B cell (primary cell): ENCODE data around the gene RPTOR. TPM values are rescaled to one million over a fixed set of nuclear protein-coding genes. Genes with fewer than 3 reads are reported as not detected.

Experiments used
- ATAC-seq: fragments of 200-7000 bp; cut with Tn5 transposase; one replicate; pipeline ENCODE4 v1.10.0; 2021; ENCODE audit warnings: low read depth, mild to moderate bottlenecking, moderate number of reproducible peaks, moderate library complexity
- CTCF ChIA-PET: fragments of 350-600 bp; sonication (Branson Sonifier 250); formaldehyde crosslinking; loops from one replicate; lab custom pipeline; 2021; ENCODE audit warnings: antibody characterized with exemption, inconsistent platforms; lab: Charles Lee
- POLR2A ChIA-PET: fragments of 350-600 bp; sonication (Branson Sonifier 250); formaldehyde crosslinking; loops from one replicate; lab custom pipeline; 2021; ENCODE audit warnings: antibody characterized with exemption; lab: Charles Lee
- DNase-seq: peaks from one replicate; pipeline ENCODE4 v3.0.0; 2013
- H2AFZ ChIP-seq: 2 replicates; pipeline ENCODE4 v1.6.1; 2012; ENCODE audit warnings: mild to moderate bottlenecking, low read depth, low read length; ENCODE audit not compliant: insufficient read depth, poor library complexity, severe bottlenecking
- H3K27ac ChIP-seq, 2 donors: 1 replicate in 1 of 2; 2 replicates in 1 of 2; pipeline ENCODE4 v1.5.1; 2012 to 2013; ENCODE audit warnings: low read length in 2 of 2, mild to moderate bottlenecking in 2 of 2, moderate library complexity in 1 of 2
- H3K27me3 ChIP-seq, 4 experiments: fragments of 200-600 bp in 1 of 4; sonication (generic) in 1 of 4; replicated peaks in 1 of 4; 1 replicate in 2 of 4; 2 replicates in 2 of 4; pipeline versions ENCODE4 v1.6.1 to v1.7.0; 2013 to 2016; ENCODE audit warnings: low read length in 3 of 4, mild to moderate bottlenecking in 2 of 4, mixed read lengths in 1 of 4, moderate library complexity in 1 of 4; ENCODE audit not compliant: insufficient read depth in 4 of 4, control insufficient read depth in 3 of 4; ENCODE audit errors: control extremely low read depth in 1 of 4
- H3K36me3 ChIP-seq, 2 experiments: replicated peaks in 1 of 2; 1 replicate in 1 of 2; 2 replicates in 1 of 2; pipeline versions ENCODE4 v1.6.1 to v1.7.1; 2013; ENCODE audit warnings: low read length in 1 of 2; ENCODE audit not compliant: insufficient read depth in 2 of 2, control insufficient read depth in 1 of 2; ENCODE audit errors: control extremely low read depth in 1 of 2, extremely low read depth in 1 of 2
- H3K4me1 ChIP-seq, 2 donors: fragments of 200-600 bp in 1 of 2; sonication (generic) in 1 of 2; 1 replicate in 1 of 2; 2 replicates in 1 of 2; pipeline versions ENCODE4 v1.5.1 to v1.6.1; 2013 to 2017; ENCODE audit warnings: low read length in 2 of 2; ENCODE audit not compliant: control insufficient read depth in 2 of 2, insufficient read depth in 2 of 2
- H3K4me2 ChIP-seq: replicated peaks from 2 replicates; pipeline ENCODE3; 2012; ENCODE audit warnings: mild to moderate bottlenecking, low read depth, low read length; ENCODE audit not compliant: poor library complexity, severe bottlenecking
- H3K4me3 ChIP-seq, 5 experiments: fragments of 200-600 bp in 1 of 5; sonication (generic) in 1 of 5; 1 replicate in 3 of 5; 2 replicates in 2 of 5; pipeline versions ENCODE4 v1.5.1 to v1.7.0; 2011 to 2016; ENCODE audit warnings: low read length in 4 of 5, mild to moderate bottlenecking in 4 of 5, low read depth in 2 of 5, control low read depth in 1 of 5, moderate library complexity in 1 of 5; ENCODE audit not compliant: insufficient read depth in 1 of 5; ENCODE audit errors: control extremely low read depth in 1 of 5, extremely low read depth in 1 of 5
- H3K79me2 ChIP-seq: fragments of 200-600 bp; sonication (generic); one replicate; pipeline ENCODE4 v1.6.0; 2016; ENCODE audit warnings: low read length; ENCODE audit not compliant: control insufficient read depth, insufficient read depth
- H3K9ac ChIP-seq: fragments of 200-600 bp; sonication (generic); 2 replicates; pipeline ENCODE4 v1.6.1; 2017; ENCODE audit warnings: mild to moderate bottlenecking, low read length, moderate library complexity
- H3K9me3 ChIP-seq, 3 donors: one replicate each; pipeline versions ENCODE4 v1.6.1 to v1.7.1; 2013; ENCODE audit warnings: low read length in 2 of 3; ENCODE audit not compliant: control insufficient read depth in 2 of 3, insufficient read depth in 1 of 3; ENCODE audit errors: control extremely low read depth in 1 of 3
- H4K20me1 ChIP-seq: 2 replicates; pipeline ENCODE4 v1.6.0; 2012; ENCODE audit warnings: mild to moderate bottlenecking, low read length; ENCODE audit not compliant: insufficient read depth, control insufficient read depth, poor library complexity, severe bottlenecking
- H3K27ac Mint-ChIP-seq: one replicate; pipeline ENCODE4 v1.8.0; 2021; ENCODE audit warnings: mixed read lengths
- H3K27me3 Mint-ChIP-seq: one replicate; pipeline ENCODE4 v1.8.0; 2021; ENCODE audit warnings: mixed read lengths
- H3K4me1 Mint-ChIP-seq: one replicate; pipeline ENCODE4 v1.8.0; 2021; ENCODE audit warnings: mixed read lengths
- H3K4me3 Mint-ChIP-seq: one replicate; pipeline ENCODE4 v1.8.0; 2021; ENCODE audit warnings: mixed read lengths
- H3K9me3 Mint-ChIP-seq: one replicate; pipeline ENCODE4 v1.8.0; 2022; ENCODE audit warnings: mixed read lengths; ENCODE audit not compliant: insufficient read depth
- CTCF ChIP-seq: fragments of 200-600 bp; IDR thresholded peaks from one replicate; pipeline ENCODE4 v1.8.0; 2022; ENCODE audit warnings: antibody characterized with exemption, mild to moderate bottlenecking
- EZH2 ChIP-seq: IDR thresholded peaks from 2 replicates; pipeline ENCODE4 v1.6.1; 2012; ENCODE audit warnings: borderline replicate concordance, low read depth, mild to moderate bottlenecking, moderate library complexity, low read length; ENCODE audit not compliant: insufficient read depth, poor library complexity, severe bottlenecking
- WGBS: methylation state at CpG from one replicate; pipeline ENCODE4 v1.1.5; 2013; ENCODE audit warnings: missing lambda C conversion rate; ENCODE audit not compliant: insufficient coverage; 5-methylcytosine and 5-hydroxymethylcytosine counted together
- intact Hi-C: fragments of 100-400 bp; cut with micrococcal nuclease; formaldehyde crosslinking; loops from one replicate; pipeline ENCODE4 v1.10.0; 2022
- polyA plus RNA-seq: library from polyadenylated mRNA; depleted of rRNA; stranded (reverse); fragments of >200 nt; gene quantifications from 2 replicates; pipeline ENCODE4 v1.2.3, GENCODE V29; 2012
- total RNA-seq, 2 donors: library from RNA; stranded (reverse); fragments of 120-200 nt in 1 of 2; gene quantifications; 1 replicate in 1 of 2; 2 replicates in 1 of 2; pipeline versions ENCODE4 v1.2.3 to v1.2.4, GENCODE V29; 2013 to 2022

RPTOR gene
- total and polyA plus RNA-seq, 2 donors (not counting 1 experiment from before 2014, with no cell fraction given) = 13.4 to 58.8 TPM

GRCh38 chr17:81008140-81008539, 463.5 kb downstream of the RPTOR start:
- Histone ChIP-seq H3K4me1 (peaks cover 12 to 13% of the 10 kb centered on the region in 2 donors), H3K79me2 (no peaks in the 10 kb centered on the region), H3K27ac (no peak overlapping the region), H2AFZ (no peak overlapping the region), H3K9ac (no peak overlapping the region), H3K27me3 (peaks cover 0 to 27% (median 10%) of the 10 kb centered on the region in 4 experiments), H3K4me2 (no peak overlapping the region), H3K4me3 (no peak overlapping the region), H3K9me3 (peaks cover 0 to 23% (median 4%) of the 10 kb centered on the region in 3 donors), H3K36me3 (no peaks in the 10 kb centered on the region), H4K20me1 (no peaks in the 10 kb centered on the region)
- Mint-ChIP-seq H3K27ac (no peak overlapping the region), H3K27me3 (peaks cover 24% of the 10 kb centered on the region), H3K4me1 (peaks cover 9% of the 10 kb centered on the region), H3K4me3 (no peak overlapping the region), H3K9me3 (peaks cover 6% of the 10 kb centered on the region)
- CTCF ChIA-PET = no interaction called here
- 100% methylated on average over 8 of the region's 11 CpGs for WGBS
- intact Hi-C loops = no loop called here
- no peak for TF ChIP-seq CTCF
- POLR2A ChIA-PET = no interaction called here
- no peak for DNase-seq
- ATAC-seq = no peak

- peaks cover 6% of the 10 kb centered on the region for H3K9me3 Mint-ChIP-seq
- ATAC-seq = no peak
- Histone ChIP-seq H3K4me2 (no peak overlapping the region), H4K20me1 (no peaks in the 10 kb centered on the region), H3K27me3 (peaks cover 0 to 20% (median 6%) of the 10 kb centered on the region in 4 experiments), H3K4me3 (no peak overlapping the region), H2AFZ (no peak overlapping the region), H3K4me1 (peaks cover 8% of the 10 kb centered on the region in 2 donors), H3K36me3 (no peaks in the 10 kb centered on the region), H3K9me3 (peaks cover 0 to 23% (median 4%) of the 10 kb centered on the region in 3 donors), H3K9ac (no peak overlapping the region), H3K79me2 (no peaks in the 10 kb centered on the region), H3K27ac (no peak overlapping the region)
- peaks cover 18% of the 10 kb centered on the region for H3K27me3 Mint-ChIP-seq
- H3K4me3 Mint-ChIP-seq = no peak overlapping the region
- no peak overlapping the region for H3K27ac Mint-ChIP-seq
- intact Hi-C loops = no loop called here
- DNase-seq = no peak
- no peak for TF ChIP-seq EZH2
- TF ChIP-seq CTCF = no peak
- POLR2A ChIA-PET = no interaction called here
- 67% methylated on average over 7 of the region's 14 CpGs for WGBS
- peaks cover 5% of the 10 kb centered on the region for H3K4me1 Mint-ChIP-seq
- CTCF ChIA-PET = no interaction called here
These were observed 464.5 kb downstream of the RPTOR start for GRCh38 chr17:81009136-81009535.
